Calu3 (cell line): ENCODE measurements around the gene EIF5. TPM values are rescaled to one million over a fixed set of nuclear protein-coding genes. Genes with fewer than 3 reads are reported as not detected.

Source experiments
- BruUV-seq: library from RNA; stranded (reverse); fragments of 400-500 nt; replicated peaks from 2 replicates; lab custom pipeline; 2021; lab: Mats Ljungman, UMichigan
- CTCF ChIA-PET: fragments of 300-600 bp; sonication (Branson Sonifier 250); formaldehyde crosslinking; loops from one replicate; lab custom pipeline; 2022; ENCODE audit warnings: antibody characterized with exemption; lab: Charles Lee
- DNase-seq: peaks from one replicate; pipeline ENCODE4 v3.0.0; 2022
- H3K27ac Mint-ChIP-seq: one replicate; pipeline ENCODE4 v1.8.0; 2022; ENCODE audit warnings: mixed read lengths; ENCODE audit not compliant: unreplicated experiment
- H3K27me3 Mint-ChIP-seq: one replicate; pipeline ENCODE4 v1.8.0; 2022; ENCODE audit warnings: mixed read lengths; ENCODE audit not compliant: unreplicated experiment
- H3K36me3 Mint-ChIP-seq: one replicate; pipeline ENCODE4 v1.8.0; 2022; ENCODE audit warnings: mild to moderate bottlenecking, moderate library complexity, mixed read lengths; ENCODE audit not compliant: insufficient read depth, unreplicated experiment
- H3K4me1 Mint-ChIP-seq: one replicate; pipeline ENCODE4 v1.8.0; 2022; ENCODE audit warnings: mild to moderate bottlenecking, low read depth, mixed read lengths; ENCODE audit not compliant: unreplicated experiment
- H3K4me3 Mint-ChIP-seq: one replicate; pipeline ENCODE4 v1.8.0; 2022; ENCODE audit warnings: mild to moderate bottlenecking, low read depth, moderate library complexity, mixed read lengths; ENCODE audit not compliant: unreplicated experiment
- H3K9me3 Mint-ChIP-seq: one replicate; pipeline ENCODE4 v1.8.0; 2022; ENCODE audit warnings: low read depth, mixed read lengths; ENCODE audit not compliant: unreplicated experiment
- CTCF ChIP-seq: fragments of 200-600 bp; IDR thresholded peaks from one replicate; pipeline ENCODE4 v1.8.0; 2022; ENCODE audit warnings: antibody characterized with exemption; ENCODE audit not compliant: unreplicated experiment
- intact Hi-C: fragments of 100-400 bp; cut with micrococcal nuclease; formaldehyde crosslinking; loops from one replicate; pipeline ENCODE4 v1.10.0; 2022; ENCODE audit not compliant: unreplicated experiment
- total RNA-seq: library from RNA; stranded (reverse); gene quantifications from 2 replicates; pipeline ENCODE4 v1.2.3, GENCODE V29; 2022

The EIF5 gene
- total RNA-seq, 1 experiment from 2014 or later, result 328 TPM

DNA sequence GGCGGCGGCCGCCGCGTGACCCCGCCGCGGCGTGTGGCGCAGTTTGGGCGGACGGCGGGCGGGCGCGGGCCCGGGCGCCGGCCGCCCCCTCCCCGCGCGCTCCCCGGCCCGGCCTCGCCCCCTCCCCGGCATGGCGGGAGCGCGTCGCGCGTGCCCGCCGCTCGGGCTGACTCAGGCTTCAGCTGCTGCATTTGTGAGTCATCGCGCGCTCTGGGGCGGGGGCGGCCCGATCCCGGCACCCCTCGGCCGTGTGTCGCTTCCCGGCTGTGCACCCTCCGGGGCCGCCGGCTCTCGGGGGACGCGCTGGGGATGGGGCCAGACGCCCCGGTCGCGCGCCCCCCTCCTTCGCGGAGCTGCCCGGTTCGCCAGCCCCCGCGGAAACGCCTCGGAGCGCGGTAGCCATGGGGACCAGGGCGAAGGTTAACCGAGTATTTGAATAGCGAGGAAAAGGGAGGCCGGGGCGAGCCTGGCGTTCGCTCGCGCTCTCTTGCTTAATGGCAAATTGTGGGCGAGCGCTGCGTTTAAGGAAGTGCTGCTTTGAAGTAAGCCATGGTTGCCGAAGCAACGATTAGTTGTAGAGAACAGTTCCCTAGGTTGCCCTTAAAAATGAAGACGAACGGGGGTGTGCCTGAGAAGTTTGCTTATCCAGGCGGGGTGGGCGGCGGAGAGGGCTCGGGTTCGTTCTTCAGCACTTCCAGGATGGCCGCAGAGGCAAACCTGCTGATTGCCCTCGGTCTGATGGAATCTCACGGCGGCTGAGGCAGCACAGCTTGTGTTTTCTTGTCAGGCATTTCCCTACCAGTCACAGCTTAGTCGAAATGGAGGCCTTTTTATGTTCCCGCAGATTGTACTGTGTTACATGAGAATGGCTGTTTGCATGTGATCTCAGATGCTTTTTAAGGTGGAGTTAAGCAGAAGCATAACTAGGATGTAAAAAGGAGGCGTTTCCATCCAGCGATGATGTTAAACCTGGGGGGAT, 896 bp downstream of the EIF5 start:
- CTCF ChIA-PET, result interaction anchor here (1.1 to 2.3 kb wide), 2 partner anchors 56 to 230 kb away, joined by 3 to 8 read pairs; no protein-coding TSS in a partner anchor
- peak overlapping the region; percentile 90 for H3K4me3 Mint-ChIP-seq
- TF ChIP-seq CTCF, result no peak
- peaks cover 72% of the 10 kb centered on the region for H3K36me3 Mint-ChIP-seq
- H3K9me3 Mint-ChIP-seq, result no peaks in the 10 kb centered on the region
- DNase-seq, result peak; percentile 72
- H3K27ac Mint-ChIP-seq, result peak overlapping the region; percentile 98
- TSS peak; percentile 48 for BruUV-seq
- no peaks in the 10 kb centered on the region for H3K27me3 Mint-ChIP-seq
- H3K4me1 Mint-ChIP-seq, result peaks cover 27% of the 10 kb centered on the region
- intact Hi-C loops, result no loop called here

- BruUV-seq, result no TSS peak
- no peak for DNase-seq
- Mint-ChIP-seq H3K27ac (peak overlapping the region; percentile 98), H3K36me3 (peaks cover 83% of the 10 kb centered on the region), H3K9me3 (no peaks in the 10 kb centered on the region), H3K27me3 (no peaks in the 10 kb centered on the region), H3K4me1 (peaks cover 27% of the 10 kb centered on the region), H3K4me3 (peak overlapping the region; percentile 90)
- no peak for TF ChIP-seq CTCF
- intact Hi-C loops, result no loop called here
- CTCF ChIA-PET, result no interaction called here
Observed at GRCh38 chr14:103336191-103336590, 2.2 kb downstream of the EIF5 start.

- H3K27me3 Mint-ChIP-seq, result no peaks in the 10 kb centered on the region
- no peaks in the 10 kb centered on the region for H3K9me3 Mint-ChIP-seq
- no peak for DNase-seq
- TF ChIP-seq CTCF, result no peak
- BruUV-seq, result no TSS peak
- peaks cover 20% of the 10 kb centered on the region for H3K4me1 Mint-ChIP-seq
- CTCF ChIA-PET, result no interaction called here
- H3K27ac Mint-ChIP-seq, result no peak overlapping the region
- intact Hi-C loops, result no loop called here
- H3K4me3 Mint-ChIP-seq, result no peak overlapping the region
- peaks cover 97% of the 10 kb centered on the region for H3K36me3 Mint-ChIP-seq
Observed at GRCh38 chr14:103337794-103338193, 3.8 kb downstream of the EIF5 start.

GRCh38 chr14:103339561-103339960, 5.5 kb downstream of the EIF5 start:
- no peak overlapping the region for H3K27ac Mint-ChIP-seq
- no peak overlapping the region for H3K4me3 Mint-ChIP-seq

More at GRCh38 chr14:103339561-103339960, 5.5 kb downstream of the EIF5 start:
- intact Hi-C loops, result no loop called here
- CTCF ChIA-PET, result no interaction called here
- Mint-ChIP-seq H3K4me1 (peaks cover 20% of the 10 kb centered on the region), H3K9me3 (no peaks in the 10 kb centered on the region), H3K27me3 (no peaks in the 10 kb centered on the region), H3K36me3 (peaks cover 91% of the 10 kb centered on the region)
- no peak for DNase-seq
- TF ChIP-seq CTCF, result no peak
- no TSS peak for BruUV-seq
